Lower leg skin (tissue), 4 donors: ENCODE measurements around the gene CHTOP. TPM values are rescaled to one million over a fixed set of nuclear protein-coding genes. Genes with fewer than 3 reads are reported as not detected.
"Not testable (repeated sequence)": the region's sequence is repeated elsewhere in the genome, so short reads cannot be mapped to it uniquely, and the experiment has no call there.

Experiments
- DNase-seq, 2 donors: peaks; one replicate each; pipeline ENCODE4 v3.0.0-alpha.2; 2019; ENCODE audit warnings: low spot score in 2 of 2
- H3K4me3 ChIP-seq: fragments of 200-600 bp; sonication (generic); 2 replicates; pipeline ENCODE4 v1.5.1; 2017; ENCODE audit warnings: mild to moderate bottlenecking, low read depth; ENCODE audit not compliant: poor library complexity, severe bottlenecking
- CTCF ChIP-seq, 3 donors: fragments of 450-650 bp; IDR thresholded peaks; one replicate each; pipeline ENCODE4 v1.5.1; 2016; ENCODE audit warnings: antibody characterized with exemption in 3 of 3, mild to moderate bottlenecking in 3 of 3, moderate library complexity in 2 of 3
- POLR2A ChIP-seq, 2 donors: fragments of 450-650 bp; IDR thresholded peaks; one replicate each; pipeline ENCODE4 v1.6.1; 2016 to 2017; ENCODE audit warnings: antibody characterized with exemption in 2 of 2, mild to moderate bottlenecking in 1 of 2, moderate library complexity in 1 of 2
- WGBS, 2 donors: methylation state at CpG; one replicate each; pipeline ENCODE4 v1.1.5; 2018; 5-methylcytosine and 5-hydroxymethylcytosine counted together
- intact Hi-C: fragments of 100-400 bp; cut with DNase I; formaldehyde crosslinking; loops from one replicate; pipeline ENCODE4 v1.15.0; 2023; ENCODE audit warnings: low total_unique reads
- total RNA-seq, 4 donors: library from RNA; depleted of rRNA; stranded (reverse); fragments of >200 nt; gene quantifications; one replicate each; pipeline ENCODE4 v1.1.0, GENCODE V29; 2016

Gene CHTOP
- total RNA-seq, 4 donors from 2014 or later: 56.1 to 86.9 (median 65.5) TPM

GRCh38 chr1:153639280-153639679 lies 5.4 kb downstream of the CHTOP start:
- intact Hi-C loops: no loop called here
- TF ChIP-seq CTCF (IDR thresholded peaks at IDR 0.05) (no peak), POLR2A (IDR thresholded peaks at IDR 0.05) (no peak)
- no peak for DNase-seq
- 79 to 88% methylated on average over 3 of the region's 3 CpGs for WGBS, 2 donors
- no peak overlapping the region for H3K4me3 ChIP-seq

- WGBS, 2 donors: 93 to 96% methylated on average over 5 of the region's 5 CpGs
- H3K4me3 ChIP-seq, intact Hi-C loops: not testable (repeated sequence)
These were observed 6.3 kb downstream of the CHTOP start for GRCh38 chr1:153640213-153640612.

DNA sequence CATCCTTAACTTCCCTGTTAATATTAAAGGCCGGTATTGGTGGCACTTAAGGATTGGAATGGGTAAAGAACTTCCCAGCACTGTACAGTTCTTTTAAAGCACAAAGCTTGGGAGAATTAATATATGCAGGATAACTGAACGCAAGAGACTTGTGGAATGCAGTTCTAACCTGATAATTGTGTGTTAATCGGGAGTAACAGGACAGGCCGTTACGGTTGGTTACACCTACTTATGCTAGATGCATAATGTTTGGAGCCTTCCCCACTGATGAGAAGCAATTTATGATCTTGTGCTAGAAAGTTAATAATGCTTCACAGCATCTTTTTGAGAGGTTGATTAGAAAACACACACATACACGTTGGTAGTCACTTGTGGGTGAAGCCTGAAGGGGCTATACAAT lies 7.0 kb downstream of the CHTOP start:
- H3K4me3 ChIP-seq: no peak overlapping the region
- DNase-seq: no peak
- WGBS, 2 donors: 64 to 66% methylated on average over 6 of the region's 6 CpGs
- intact Hi-C loops: no loop called here
- no peak for TF ChIP-seq CTCF (IDR thresholded peaks at IDR 0.05)
- no peak for TF ChIP-seq POLR2A (IDR thresholded peaks at IDR 0.05)

More at GRCh38 chr1:153640213-153640612, 6.3 kb downstream of the CHTOP start:
- not testable (repeated sequence) for DNase-seq

DNA sequence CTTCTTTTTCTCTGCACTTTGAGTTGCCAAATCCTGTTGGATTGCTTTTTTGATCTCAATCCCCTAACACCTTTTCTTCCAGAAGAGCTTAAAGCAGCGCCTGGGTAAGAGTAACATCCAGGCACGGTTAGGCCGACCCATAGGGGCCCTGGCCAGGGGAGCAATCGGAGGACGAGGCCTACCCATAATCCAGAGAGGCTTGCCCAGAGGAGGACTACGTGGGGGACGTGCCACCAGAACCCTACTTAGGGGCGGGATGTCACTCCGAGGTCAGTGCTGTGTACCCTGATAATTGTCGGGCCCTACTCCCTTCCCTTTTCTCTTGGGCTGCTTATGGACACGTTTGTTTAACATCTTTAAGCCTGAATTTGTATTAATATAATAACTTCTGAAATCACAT lies 8.3 kb downstream of the CHTOP start:
- no peak for DNase-seq
- no peak for TF ChIP-seq POLR2A (IDR thresholded peaks at IDR 0.05)
- TF ChIP-seq CTCF (IDR thresholded peaks at IDR 0.05): no peak
- 83 to 85% methylated on average over 11 of the region's 11 CpGs for WGBS, 2 donors
- no peak overlapping the region for H3K4me3 ChIP-seq
- intact Hi-C loops: no loop called here

GRCh38 chr1:153643100-153643499 lies 9.2 kb downstream of the CHTOP start:
- no peak for DNase-seq
- intact Hi-C loops: no loop called here
- WGBS, 2 donors: 91 to 92% methylated on average over 11 of the region's 11 CpGs
- no peak overlapping the region for H3K4me3 ChIP-seq
- no peak for TF ChIP-seq CTCF (IDR thresholded peaks at IDR 0.05)
- TF ChIP-seq POLR2A (IDR thresholded peaks at IDR 0.05): no peak

GRCh38 chr1:153643816-153644215 lies 9.9 kb downstream of the CHTOP start:
- TF ChIP-seq CTCF (IDR thresholded peaks at IDR 0.05): no peak
- no peak for TF ChIP-seq POLR2A (IDR thresholded peaks at IDR 0.05)
- intact Hi-C loops: no loop called here
- DNase-seq: no peak
- H3K4me3 ChIP-seq: no peak overlapping the region
